IPS DF 4.7 (cell line): ENCODE data around the gene CPN2.

Experiments
- DNase-seq: peaks from one replicate; pipeline ENCODE4 v3.0.0-alpha.2; 2013; ENCODE audit warnings: low spot score; ENCODE audit errors: extremely low read depth

Gene CPN2

GRCh38 chr3:194382196-194382891, 31.2 kb upstream of the CPN2 start:
- DNase-seq: no peak

DNA sequence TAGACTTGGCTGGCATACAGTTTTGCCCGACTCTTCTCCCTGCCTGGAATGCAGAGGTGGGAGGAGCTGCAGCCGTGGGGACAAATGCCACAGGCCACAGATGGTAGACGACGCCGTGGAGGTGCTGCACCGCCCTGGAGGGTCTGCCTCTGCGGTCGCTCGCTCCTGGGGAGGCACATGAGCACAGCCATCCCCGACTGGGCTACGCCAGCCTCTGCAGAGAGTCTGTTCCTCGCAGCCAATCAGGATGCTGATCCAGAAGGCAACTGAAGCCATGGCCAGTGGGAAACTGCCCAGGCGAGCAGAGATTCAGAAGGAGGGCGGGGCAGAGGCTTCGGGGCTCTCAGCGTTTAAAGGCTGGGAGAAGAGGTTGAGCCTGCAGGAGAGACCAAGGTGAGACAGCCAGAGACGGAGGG, 30.3 kb upstream of the CPN2 start:
- DNase-seq: no peak

DNA sequence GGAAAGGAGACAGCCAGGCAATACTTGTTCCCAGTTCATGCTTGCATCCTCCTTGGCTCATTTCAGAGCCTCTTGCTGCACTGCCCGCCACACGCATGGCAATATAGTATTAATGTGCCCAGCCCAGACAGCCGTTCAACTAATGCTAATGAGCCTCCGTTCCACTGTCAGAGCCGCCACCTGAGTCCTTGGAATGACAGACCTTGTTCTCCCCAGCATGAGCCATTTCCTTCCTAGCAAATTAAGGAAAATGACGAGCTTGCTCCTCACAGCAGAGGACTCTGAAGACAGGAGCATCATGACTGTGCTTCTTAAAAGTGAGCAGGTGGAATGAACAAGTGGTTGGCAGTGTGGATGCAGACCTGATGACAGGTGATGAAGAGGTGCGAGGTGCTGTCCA, 29.2 kb upstream of the CPN2 start:
- no peak for DNase-seq

DNA sequence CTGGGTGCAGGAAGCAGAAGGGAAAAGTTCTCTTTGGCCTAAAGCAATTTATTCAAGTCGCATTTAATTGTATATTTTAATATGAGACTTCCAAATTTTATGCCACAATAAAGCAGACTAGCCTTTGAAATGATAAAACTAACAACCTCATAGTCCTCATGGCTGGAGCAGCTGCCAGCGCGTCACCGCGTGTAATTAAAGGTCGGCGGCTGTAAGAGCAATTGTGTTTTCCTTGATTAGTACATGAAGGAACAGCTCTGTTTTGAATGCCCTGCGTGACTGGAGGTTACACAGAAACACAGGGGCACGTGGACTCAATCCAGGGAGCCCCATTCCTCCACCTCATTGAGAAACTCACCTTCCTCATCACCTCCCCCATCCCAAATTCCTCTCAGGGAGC, 28.5 kb upstream of the CPN2 start:
- no peak for DNase-seq

- no peak for DNase-seq
Observed at GRCh38 chr3:194379231-194379630, 28.1 kb upstream of the CPN2 start.

- DNase-seq: no peak
Observed at GRCh38 chr3:194377708-194378107, 26.6 kb upstream of the CPN2 start.

- no peak for DNase-seq
Observed at GRCh38 chr3:194376241-194376560, 25.1 kb upstream of the CPN2 start.

- DNase-seq: no peak
Observed at GRCh38 chr3:194375473-194376240, 24.5 kb upstream of the CPN2 start.

DNA sequence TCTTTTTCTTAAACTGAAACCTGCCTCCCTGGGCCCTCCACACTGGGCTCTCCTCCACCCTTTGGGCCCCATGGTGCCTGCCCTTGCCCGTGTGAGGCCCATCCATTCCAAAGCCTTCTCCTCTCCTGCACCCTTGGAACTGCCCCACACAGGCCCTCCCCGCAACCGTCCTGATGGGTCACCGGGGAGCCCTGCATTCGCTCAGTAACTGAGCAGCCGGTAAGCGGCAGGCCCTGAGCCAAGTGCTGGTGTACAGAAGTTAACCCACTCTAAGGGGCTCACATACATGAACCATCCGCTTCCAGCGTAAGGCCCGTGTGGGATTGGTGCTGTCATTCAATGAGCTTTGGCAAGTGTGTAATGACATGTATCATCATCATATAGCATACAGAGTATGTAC, 23.8 kb upstream of the CPN2 start:
- no peak for DNase-seq

GRCh38 chr3:194373899-194374298, 22.8 kb upstream of the CPN2 start:
- DNase-seq: no peak

DNA sequence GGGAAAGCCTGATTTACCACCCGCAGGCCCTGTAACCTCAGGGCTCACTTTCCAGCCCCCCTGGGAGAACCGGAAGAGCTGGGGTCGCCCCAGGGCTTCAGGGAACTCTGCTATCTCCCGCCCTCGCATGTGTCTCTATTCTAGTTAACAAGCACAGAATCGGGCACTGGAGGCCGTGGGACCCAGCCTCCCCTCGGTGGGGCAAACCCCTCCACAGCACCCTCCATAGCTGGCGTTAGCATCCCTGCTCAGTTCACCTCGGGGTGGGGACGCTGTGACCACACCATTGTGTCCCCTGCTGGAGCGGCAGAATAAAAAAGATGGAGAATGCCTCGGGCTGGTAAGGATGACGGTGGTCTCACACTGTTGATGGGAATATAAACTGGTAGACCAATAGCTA, 21.9 kb upstream of the CPN2 start:
- DNase-seq: no peak

DNA sequence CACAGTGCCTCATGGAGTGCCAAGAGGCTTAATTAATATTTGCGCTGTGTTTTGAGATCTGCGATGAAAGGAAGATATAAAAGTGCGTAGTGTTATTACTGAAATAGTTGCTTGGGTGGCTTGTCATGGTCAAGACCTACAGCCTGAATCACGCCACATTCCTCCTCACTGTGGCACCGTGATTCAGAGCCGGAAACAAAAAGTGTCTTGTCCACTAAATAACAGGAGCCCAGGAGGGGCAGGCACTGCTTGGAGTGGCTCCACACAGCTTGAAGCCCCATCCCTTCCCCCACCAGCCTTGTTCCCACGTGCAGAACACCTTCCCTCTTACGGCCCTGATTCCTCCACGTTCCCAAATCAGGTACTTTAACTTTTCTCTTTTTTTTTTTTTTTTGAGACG, 19.6 kb upstream of the CPN2 start:
- DNase-seq: no peak

DNA sequence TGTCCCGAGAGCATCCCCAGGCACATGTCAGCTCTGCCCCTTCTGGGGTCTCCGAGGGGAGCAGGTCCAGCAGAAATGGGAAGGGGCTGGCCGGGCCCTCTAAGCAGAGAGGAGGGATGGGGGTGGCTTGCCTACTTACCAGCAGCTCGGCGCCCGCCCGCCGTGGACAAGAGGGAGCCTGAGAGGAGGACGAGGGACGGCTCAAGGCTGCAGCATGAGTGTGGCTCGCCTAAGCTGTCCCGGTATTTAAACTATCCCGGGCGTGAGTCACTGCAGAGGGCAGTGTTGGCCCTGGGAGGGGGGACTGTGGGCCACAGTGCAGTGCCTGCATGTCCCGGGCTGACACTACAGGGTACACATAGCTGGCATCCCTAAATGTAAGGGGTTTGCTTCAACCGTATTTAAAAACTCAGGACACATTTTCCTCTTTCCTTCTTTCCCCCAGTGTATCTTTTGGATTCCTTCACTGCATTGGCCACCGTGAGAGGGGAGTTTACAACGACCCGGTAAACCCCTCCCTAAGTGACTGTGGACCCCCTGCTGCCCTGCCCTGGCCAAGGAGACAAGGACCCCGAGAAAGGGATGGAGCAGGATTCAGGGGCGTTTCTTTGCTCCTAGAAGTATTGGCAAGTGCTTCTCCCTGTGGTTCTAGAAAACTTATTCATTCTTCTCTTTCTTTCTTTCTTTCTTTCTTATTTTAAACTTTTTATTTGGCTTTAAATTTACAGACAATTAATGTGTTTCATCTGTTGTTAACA, 18.6 kb upstream of the CPN2 start, which contains the start of gene LRRC15:
LRRC15 (minus strand) TSS at position 222 of the 758 bp plus-strand sequence. CDS start 8,700 bp downstream, outside the sequence.
- DNase-seq: no peak

- no peak for DNase-seq
Observed at GRCh38 chr3:194368918-194369317, 17.8 kb upstream of the CPN2 start.

GRCh38 chr3:194367992-194368841, 17.1 kb upstream of the CPN2 start:
- DNase-seq: no peak

GRCh38 chr3:194365978-194366490, 14.9 kb upstream of the CPN2 start:
- DNase-seq: no peak

DNA sequence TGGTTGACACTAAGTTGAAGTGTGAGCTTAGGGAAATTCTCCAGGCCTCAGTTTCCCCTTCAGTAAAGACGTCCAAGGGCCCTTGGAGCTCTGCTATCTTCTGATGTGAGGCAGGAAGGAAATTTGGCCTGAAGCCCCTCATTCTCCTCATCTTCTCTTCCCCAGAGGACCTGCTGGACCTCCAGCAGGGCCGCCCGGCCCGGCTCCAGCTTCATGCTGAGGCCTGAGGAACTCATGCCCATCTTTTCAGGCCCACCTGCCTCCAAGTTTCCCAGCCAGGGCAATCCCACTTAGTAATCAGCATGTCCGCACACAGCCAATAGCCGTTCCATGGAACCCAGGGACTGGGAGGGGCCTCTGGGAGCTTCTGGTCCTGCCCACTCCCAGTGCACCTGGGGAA, 14.4 kb upstream of the CPN2 start:
- DNase-seq: no peak

- DNase-seq: no peak
Observed at GRCh38 chr3:194364652-194365434, 13.7 kb upstream of the CPN2 start.

DNA sequence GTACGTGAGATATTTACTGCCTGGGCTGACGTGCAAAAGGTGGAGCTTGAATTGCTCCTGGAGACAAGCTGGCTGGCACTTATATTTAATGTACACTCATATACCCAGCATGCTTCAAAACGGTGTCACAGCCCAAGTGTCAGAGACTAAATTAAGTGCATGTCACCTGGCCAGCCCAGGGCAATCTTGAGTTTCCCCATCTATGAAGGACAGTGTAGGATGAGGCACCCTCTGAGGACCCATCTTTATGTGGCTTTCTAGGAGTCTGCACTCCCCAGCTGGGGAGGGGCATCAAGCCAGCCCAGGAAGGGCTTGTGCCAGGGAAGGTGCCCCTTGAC, 13.2 kb upstream of the CPN2 start:
- no peak for DNase-seq

DNA sequence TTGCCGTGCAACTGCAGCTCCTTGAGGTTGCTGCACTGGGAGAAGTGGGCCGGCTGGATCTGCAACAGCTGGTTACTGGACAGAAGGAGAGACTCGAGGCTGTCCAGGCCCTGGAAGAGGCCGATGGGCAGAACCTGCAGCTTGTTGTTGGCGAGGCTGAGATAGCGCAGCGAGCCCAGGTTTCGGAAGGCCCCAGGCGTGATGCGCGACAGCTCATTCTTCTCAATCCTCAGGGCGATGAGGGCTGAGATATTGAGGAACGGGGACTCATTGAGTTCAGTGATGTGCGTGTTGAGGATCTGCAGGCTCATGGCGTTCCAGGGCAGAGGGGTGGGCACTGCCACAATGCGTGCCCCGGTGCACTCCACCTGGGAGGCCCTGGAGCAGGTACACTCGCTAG, 9.4 kb upstream of the CPN2 start:
- DNase-seq: no peak

DNA sequence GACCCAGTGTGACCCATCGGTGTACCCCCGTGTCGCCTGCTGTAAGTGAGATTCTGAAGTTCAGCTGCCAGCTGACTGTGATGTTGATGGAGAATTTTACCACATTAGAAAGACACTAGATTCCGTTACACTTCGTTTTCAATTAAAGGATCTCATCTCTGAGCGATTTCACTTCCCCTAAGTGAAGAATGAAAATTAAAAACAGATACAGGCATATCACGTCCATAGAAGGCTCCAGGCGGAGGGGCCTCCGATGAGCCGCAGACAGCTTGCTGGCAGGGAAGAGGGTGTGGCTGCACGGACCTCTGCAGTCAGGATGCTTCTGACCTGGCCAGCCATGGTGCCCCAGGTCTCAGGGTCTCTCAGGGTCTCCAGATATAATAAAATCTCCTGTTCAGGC, 6.6 kb upstream of the CPN2 start:
- no peak for DNase-seq
